GM12801 (cell line): ENCODE measurements around the gene PLEKHJ1.

Experiments used
- CTCF ChIP-seq: IDR thresholded peaks from one replicate; pipeline ENCODE4 v1.5.1; 2011; ENCODE audit warnings: control low read depth; ENCODE audit not compliant: insufficient read length; ENCODE audit errors: extremely low read depth

Gene PLEKHJ1

DNA sequence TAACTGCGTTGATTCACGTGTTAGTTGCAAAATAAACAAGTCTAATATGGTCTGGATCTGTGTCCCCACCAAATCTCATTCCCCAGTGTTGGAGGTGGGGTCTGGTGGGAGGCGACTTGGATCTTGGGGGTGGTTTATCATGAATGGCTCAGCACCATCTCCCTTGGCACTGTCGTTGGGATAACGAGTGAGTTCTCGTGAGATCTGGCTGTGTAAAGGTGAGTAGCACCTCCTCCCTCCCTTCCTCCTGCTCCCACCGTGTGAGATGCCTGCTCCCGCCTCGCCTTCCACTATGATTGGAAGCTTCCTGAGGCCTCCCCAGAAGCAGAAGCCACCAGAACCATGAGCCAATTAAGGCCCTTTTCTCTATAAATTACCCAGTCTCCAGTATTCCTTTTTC, 41.0 kb upstream of the PLEKHJ1 start:
- TF ChIP-seq CTCF, result no peak

- TF ChIP-seq CTCF, result no peak
Measured at GRCh38 chr19:2276429-2276986, 40.4 kb upstream of the PLEKHJ1 start.

DNA sequence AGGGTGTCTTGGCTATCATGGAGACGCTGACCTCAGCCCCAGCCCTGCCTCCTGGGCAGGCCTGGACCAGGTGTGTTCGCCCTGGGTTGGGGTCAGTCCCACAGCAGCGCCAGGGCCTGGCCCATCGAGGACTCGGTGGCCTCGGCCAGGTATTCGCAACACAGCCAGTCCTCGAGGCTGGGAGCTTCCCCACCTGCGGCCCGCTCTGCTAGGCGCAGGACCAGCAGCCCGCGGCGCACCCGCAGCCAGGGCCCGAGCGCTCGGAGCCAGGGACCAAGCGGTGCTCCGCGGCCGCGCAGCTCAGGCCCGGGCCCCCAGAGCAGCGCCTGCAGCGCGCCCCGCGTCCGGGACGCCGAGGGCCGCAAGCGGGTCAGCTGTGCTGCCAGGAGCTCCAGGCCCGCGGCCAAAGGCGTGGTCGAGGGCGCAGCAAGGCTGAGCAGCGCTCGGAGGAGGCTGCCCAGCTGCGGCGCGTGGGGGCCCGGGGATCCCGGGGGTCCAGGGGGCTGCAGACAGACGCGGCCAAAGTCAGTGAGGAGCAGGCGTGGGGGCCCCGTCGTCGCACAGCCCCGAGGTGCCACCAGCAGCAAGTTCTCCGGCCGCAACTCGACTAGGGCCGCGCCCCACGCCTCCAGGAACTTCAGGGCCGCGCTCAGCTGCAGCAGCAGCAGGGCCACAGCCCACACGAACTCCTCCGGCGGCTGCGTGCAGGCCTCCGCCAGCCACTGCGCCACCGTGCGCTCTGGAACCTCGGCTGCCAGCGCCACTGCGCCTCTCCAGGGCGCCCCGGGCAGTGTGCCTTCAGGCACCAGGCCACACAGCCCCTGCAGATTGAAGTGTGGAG, 39.7 kb upstream of the PLEKHJ1 start:
- no peak for TF ChIP-seq CTCF

DNA sequence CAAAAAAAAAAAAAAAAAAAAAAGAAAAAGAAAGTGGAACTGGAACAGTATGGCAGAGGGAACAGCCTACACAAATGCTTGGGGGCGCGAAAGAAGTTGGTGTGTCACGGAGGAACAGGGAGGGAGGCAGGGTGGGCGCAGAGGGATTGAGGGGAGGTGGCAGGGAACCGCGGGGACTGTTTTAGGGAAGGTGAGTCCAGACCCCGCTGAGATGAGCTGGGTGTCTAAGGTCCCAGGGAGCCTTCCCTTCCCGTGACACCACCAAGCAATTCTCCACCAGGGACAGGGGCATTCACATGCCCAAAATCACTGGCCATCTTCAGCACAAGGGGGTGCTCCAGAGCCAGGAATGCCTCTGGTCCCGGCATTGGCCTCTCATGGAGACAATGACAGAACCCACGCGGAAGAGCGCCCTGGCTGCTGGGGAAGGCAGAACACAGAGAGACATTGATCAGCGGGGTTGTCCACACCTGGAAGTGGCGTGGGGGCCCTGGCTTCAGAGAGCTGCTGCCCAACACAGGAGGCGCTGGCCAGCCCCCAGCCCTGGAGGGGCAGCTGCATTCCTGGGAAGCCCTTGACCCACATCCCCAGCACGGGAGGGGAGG, 38.9 kb upstream of the PLEKHJ1 start:
- TF ChIP-seq CTCF, result no peak

GRCh38 chr19:2274185-2274711, 38.1 kb upstream of the PLEKHJ1 start:
- no peak for TF ChIP-seq CTCF

- no peak for TF ChIP-seq CTCF
Measured at GRCh38 chr19:2273356-2274184, 37.4 kb upstream of the PLEKHJ1 start.
